GM13976 (cell line): ENCODE data around the gene KSR1.
"Not testable (repeated sequence)": the region's sequence is repeated elsewhere in the genome, so short reads cannot be mapped to it uniquely, and the experiment has no call there.

ENCODE experiments used
- DNase-seq: peaks from one replicate; pipeline ENCODE4 v3.0.0; 2012; ENCODE audit warnings: low spot score
- CTCF ChIP-seq: IDR thresholded peaks from 2 replicates; pipeline ENCODE4 v1.5.1; 2012; ENCODE audit warnings: borderline replicate concordance, mild to moderate bottlenecking; ENCODE audit not compliant: insufficient read depth; ENCODE audit errors: extremely low read depth, missing control alignments, control extremely low read depth
- in situ Hi-C: fragments of 300-500 bp; cut with MboI; formaldehyde crosslinking; loops from one replicate; pipeline ENCODE4 v1.12.0; 2022; ENCODE audit warnings: low sequenced_read_pairs, mixed read lengths, inconsistent platforms; ENCODE audit not compliant: unreplicated experiment

KSR1 gene

DNA sequence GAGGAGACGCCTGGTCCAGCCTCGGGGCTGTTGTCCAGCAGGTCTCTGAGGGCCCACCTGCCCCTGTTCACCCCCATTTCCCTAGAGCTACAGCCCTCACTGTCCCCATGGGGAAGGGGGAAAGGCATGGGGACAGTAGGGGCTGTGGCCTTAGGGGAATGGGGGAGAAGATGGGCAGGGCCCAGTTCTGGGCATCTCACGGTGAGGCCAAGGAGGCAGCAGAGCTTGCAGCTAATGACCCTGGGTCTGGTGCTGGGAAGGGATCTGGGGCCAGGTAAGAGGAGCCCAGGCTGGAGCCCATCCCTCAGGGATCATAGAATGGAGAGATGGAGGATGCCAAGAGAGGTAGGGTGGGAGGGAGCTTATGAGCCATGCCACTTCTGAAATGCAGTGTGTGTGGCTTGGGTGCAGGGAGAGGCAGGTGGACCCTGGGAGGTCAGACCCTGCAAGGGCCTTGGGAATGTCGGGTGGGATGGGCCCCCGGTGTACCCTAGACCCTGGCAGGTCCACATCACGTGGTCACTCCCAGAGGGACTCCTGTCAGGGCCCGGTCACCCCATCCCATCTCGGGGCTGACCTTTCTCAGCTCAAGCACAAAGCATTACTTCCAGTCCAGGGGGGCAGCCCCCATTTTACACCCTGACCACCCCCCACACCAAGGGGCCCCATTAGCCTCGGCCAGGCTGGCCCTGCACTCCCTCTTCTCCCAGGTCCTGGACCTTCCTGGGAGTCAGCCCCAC lies 35.9 kb upstream of the KSR1 start:
- in situ Hi-C loops: no loop called here
- no peak for TF ChIP-seq CTCF
- DNase-seq: no peak

DNA sequence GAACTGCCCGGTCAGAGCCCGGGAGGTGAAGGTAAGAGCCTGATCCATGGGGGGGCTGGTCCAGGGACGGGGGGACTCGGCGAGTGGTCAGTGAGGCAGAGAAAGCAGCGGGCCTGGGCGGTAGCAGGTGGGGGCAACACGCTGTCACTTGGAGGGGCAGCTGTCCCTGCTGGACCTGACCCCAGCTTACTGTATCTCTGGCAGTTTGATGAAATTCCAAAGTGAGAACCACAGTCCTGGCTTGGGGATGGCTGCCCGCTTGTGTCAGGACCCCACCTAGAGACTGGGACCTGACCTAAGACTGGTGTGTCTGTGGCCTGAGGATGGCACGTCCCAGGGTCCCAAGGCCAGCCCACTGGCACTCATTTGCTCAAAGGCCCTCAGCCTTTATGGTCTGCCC lies 35.1 kb upstream of the KSR1 start:
- no peak for TF ChIP-seq CTCF
- no peak for DNase-seq
- in situ Hi-C loops: no loop called here

DNA sequence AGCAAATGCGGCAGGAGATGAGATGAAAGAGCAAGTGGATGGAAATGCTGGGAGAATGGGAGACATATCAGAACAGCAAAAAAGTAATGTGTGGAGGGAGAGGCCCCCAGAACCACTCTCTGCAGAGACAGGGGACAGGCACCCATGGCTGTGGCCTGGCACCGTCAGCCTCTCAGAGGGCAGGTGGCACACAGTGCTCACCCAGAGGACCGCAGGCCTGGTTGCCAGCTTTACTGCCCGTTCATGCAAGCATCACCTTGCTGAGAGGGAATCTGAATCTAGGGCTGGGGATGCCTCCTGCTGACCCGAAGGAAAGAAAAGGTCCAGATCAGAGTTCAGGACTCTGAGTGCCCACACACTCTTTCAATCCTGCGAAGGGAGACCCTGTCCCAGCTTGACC lies 34.6 kb upstream of the KSR1 start:
- DNase-seq, in situ Hi-C loops: not testable (repeated sequence)

DNA sequence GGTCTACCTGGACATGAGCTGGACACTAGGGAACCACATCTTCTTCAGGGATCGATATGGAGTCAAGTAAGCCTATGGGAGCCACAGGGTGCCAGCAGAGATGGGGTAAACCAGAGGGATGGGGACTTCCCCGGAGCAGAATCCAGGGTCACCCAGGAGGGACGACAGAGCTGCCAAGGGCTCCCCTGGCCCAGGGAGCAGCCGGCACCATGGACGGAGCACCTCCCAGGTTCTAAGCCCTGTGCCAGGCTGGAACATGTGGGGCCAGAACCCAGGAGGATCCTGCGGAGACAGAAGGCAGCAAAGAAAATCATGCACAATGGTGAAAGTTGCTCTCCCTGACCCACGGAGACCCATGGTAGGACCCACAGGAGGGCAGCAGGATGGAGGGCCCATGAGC lies 33.6 kb upstream of the KSR1 start:
- TF ChIP-seq CTCF: no peak
- in situ Hi-C loops: no loop called here
- no peak for DNase-seq

DNA sequence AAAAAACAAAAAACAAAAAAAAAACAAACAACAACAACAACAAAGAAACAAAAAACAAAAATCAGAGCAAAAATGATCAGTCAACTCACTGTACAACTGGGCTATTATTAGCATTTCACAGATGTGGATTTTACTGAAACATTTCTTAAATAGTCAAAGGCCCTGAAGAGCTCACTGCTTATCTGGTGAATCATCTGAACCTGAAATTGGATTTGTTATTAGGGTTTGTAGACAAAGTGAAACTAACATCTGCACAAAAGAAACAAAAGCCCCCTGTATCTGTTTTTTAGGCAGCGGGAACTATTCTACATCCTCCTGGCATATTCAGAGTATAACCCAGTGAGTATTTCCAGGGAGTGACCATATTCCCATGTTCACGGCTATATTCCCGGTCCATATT lies 32.6 kb upstream of the KSR1 start:
- in situ Hi-C loops: no loop called here
- TF ChIP-seq CTCF: no peak
- DNase-seq: no peak

- in situ Hi-C loops: no loop called here
- DNase-seq: no peak
- no peak for TF ChIP-seq CTCF
Observed at GRCh38 chr17:27424516-27424915, 31.7 kb upstream of the KSR1 start.

GRCh38 chr17:27424941-27425340 lies 31.3 kb upstream of the KSR1 start:
- DNase-seq: no peak
- no peak for TF ChIP-seq CTCF
- in situ Hi-C loops: loop anchor here (25.0 kb wide), 1 partner anchor 213 kb away; no protein-coding TSS in a partner anchor

GRCh38 chr17:27425571-27425970 lies 30.7 kb upstream of the KSR1 start:
- DNase-seq: not testable (repeated sequence)
- in situ Hi-C loops: loop anchor here (25.0 kb wide), 1 partner anchor 213 kb away; no protein-coding TSS in a partner anchor
